Subcutaneous adipose tissue (tissue), 4 donors: Measurements from ENCODE around the gene ATXN3. TPM values are rescaled to one million over a fixed set of nuclear protein-coding genes. Genes with fewer than 3 reads are reported as not detected.

ENCODE experiments used
- total RNA-seq, 4 donors: library from RNA; depleted of rRNA; stranded (reverse); fragments of >200 nt; gene quantifications; one replicate each; pipeline ENCODE4 v1.1.0, GENCODE V29; 2016
- TF ChIP-seq, protein P1 (sequence below): fragments of 450-650 bp; IDR thresholded peaks from one replicate; pipeline ENCODE4 v1.5.1; 2016; ENCODE audit warnings: low read depth, mild to moderate bottlenecking, control low read depth, antibody characterized with exemption, moderate library complexity

ATXN3 gene
- total RNA-seq, 4 donors from 2014 or later = 37.7 to 58.4 (median 47.6) TPM

DNA sequence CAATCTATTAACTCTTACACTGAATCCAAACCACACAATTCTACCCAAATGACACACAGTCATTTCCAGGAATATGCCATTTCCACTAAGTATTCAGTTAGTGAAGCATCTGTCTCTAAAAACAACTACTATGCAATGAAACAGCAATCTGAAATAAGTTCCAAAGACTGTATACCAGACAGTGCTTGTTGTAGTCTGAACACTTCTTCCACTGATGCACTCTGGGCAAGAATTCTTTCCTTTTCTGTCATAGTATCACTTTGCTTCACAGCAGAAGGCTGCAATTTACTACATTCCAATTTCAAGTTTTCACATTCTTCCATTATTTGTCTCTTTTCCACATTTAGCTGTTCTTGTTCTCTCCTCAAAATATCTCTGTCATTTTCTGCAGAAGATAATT lies 92.3 kb downstream of the ATXN3 start:
- TF ChIP-seq, protein P1, sequence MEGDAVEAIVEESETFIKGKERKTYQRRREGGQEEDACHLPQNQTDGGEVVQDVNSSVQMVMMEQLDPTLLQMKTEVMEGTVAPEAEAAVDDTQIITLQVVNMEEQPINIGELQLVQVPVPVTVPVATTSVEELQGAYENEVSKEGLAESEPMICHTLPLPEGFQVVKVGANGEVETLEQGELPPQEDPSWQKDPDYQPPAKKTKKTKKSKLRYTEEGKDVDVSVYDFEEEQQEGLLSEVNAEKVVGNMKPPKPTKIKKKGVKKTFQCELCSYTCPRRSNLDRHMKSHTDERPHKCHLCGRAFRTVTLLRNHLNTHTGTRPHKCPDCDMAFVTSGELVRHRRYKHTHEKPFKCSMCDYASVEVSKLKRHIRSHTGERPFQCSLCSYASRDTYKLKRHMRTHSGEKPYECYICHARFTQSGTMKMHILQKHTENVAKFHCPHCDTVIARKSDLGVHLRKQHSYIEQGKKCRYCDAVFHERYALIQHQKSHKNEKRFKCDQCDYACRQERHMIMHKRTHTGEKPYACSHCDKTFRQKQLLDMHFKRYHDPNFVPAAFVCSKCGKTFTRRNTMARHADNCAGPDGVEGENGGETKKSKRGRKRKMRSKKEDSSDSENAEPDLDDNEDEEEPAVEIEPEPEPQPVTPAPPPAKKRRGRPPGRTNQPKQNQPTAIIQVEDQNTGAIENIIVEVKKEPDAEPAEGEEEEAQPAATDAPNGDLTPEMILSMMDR = no peak

GRCh38 chr14:92012121-92012748 lies 94.1 kb downstream of the ATXN3 start:
- TF ChIP-seq, protein P1 = no peak

DNA sequence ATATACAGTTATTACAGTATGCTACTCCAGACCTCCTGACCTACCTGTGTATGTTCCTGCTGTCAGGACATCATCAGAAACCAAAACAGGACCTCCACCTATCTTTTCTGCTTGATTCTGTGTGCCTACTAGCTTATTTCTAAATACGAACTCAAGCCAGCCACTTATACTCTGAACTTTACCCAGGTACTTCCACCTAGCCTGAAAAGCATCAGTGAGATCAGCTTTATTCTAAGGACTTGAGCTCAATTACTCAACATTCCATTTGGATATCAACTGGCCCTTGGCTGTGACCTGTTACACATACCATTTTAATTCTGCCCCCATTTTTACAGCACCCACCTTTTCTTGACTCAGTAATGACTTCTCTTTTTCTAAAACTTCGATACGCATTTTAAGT lies 95.7 kb downstream of the ATXN3 start:
- TF ChIP-seq, protein P1 = no peak

- TF ChIP-seq, protein P1 = no peak
Observed at GRCh38 chr14:92009604-92010003, 96.8 kb downstream of the ATXN3 start.

Other genes with a start within 250 kb of the ATXN3 start
- 10 to 100 TPM; 37.7 to 58.4 (median 47.6) TPM for gene TC2N, start 239.0 kb downstream of the ATXN3 start, total RNA-seq
- 100 to 1,000 TPM; 108 to 158 (median 142) TPM for gene FBLN5, start 158.9 kb downstream of the ATXN3 start, total RNA-seq
- gene TRIP11, start 66.5 kb downstream of the ATXN3 start, total RNA-seq = 10 to 100 TPM; 34.7 to 65.9 (median 51.1) TPM
- 100 to 1,000 TPM in 3 of 4 donors, 10 to 100 TPM in 1; 64.2 to 709 (median 213) TPM for gene NDUFB1, start 15.1 kb upstream of the ATXN3 start, total RNA-seq
- 10 to 100 TPM; 19.6 to 32.5 (median 20.9) TPM for gene CPSF2, start 15.4 kb upstream of the ATXN3 start, total RNA-seq
- 1 to 10 TPM in 3 of 4 donors, under 1 TPM in 1; 0.75 to 1.9 (median 1.4) TPM for gene SLC24A4, start 216.6 kb upstream of the ATXN3 start, total RNA-seq